PC-3 (cell line): ENCODE results near the gene GDF15.

ENCODE experiments used
- EZH2 ChIP-seq: fragments of 300-600 bp; sonication (generic); IDR thresholded peaks from one replicate; pipeline ENCODE4 v1.6.1; 2017; ENCODE audit warnings: antibody characterized with exemption, mild to moderate bottlenecking, low read length; ENCODE audit not compliant: unreplicated experiment
- EZH2phosphoT487 ChIP-seq: fragments of 300-600 bp; sonication (generic); IDR thresholded peaks from 2 replicates; pipeline ENCODE4 v1.6.1; 2018; ENCODE audit warnings: mild to moderate bottlenecking, antibody characterized with exemption, low read length, borderline replicate concordance
- TF ChIP-seq, protein P1 (sequence below): fragments of 300-600 bp; sonication (generic); conservative IDR thresholded peaks from 2 replicates; pipeline ENCODE4 v1.5.1; 2017; ENCODE audit warnings: antibody characterized with exemption, low read depth, mild to moderate bottlenecking, low read length

DNA sequence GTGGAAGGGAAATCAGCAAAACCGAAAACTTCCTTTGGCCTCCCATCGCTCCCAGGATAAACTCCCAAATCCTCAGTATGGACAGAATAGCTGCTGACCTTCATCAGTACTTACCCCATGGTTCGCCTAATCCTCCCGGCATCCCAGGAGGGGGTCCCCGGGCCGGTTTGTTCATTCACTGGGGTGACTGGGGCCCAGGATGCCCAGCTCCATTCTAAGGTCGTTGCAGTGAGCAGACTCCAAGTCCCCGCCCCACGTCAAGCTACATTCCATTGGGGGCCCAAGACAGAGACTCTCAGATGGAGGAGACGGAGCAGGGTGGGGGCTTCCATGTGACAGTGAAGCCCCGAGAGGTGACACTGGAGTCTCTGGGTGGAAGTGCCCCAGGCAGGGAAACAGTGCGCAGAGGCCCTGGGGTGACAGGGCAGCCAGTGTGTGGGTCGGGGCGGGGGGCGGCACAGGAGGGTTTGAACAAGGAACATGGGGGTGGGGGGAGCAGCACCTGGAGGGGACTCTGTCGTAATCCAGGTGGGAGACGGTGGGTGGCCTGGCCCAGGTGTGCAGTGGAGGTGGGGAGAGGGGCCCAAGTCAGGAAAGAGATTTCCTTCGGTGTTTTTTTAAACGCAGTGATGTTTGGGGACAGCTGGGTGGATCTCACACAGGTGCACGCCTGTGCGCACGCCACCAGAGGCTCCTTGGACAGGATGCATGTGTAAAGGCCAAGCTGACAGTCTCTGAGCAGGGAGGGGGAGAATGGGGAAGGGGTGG, 38.3 kb downstream of the GDF15 start:
- TF ChIP-seq, protein P1, sequence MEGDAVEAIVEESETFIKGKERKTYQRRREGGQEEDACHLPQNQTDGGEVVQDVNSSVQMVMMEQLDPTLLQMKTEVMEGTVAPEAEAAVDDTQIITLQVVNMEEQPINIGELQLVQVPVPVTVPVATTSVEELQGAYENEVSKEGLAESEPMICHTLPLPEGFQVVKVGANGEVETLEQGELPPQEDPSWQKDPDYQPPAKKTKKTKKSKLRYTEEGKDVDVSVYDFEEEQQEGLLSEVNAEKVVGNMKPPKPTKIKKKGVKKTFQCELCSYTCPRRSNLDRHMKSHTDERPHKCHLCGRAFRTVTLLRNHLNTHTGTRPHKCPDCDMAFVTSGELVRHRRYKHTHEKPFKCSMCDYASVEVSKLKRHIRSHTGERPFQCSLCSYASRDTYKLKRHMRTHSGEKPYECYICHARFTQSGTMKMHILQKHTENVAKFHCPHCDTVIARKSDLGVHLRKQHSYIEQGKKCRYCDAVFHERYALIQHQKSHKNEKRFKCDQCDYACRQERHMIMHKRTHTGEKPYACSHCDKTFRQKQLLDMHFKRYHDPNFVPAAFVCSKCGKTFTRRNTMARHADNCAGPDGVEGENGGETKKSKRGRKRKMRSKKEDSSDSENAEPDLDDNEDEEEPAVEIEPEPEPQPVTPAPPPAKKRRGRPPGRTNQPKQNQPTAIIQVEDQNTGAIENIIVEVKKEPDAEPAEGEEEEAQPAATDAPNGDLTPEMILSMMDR = no peak
- TF ChIP-seq EZH2 (no peak), EZH2phosphoT487 (no peak)
